Gastroesophageal sphincter (tissue), 3 donors: ENCODE results near the gene SLC25A21.

Experiments
- POLR2A ChIP-seq, 2 donors: fragments of 450-650 bp; IDR thresholded peaks; one replicate each; pipeline ENCODE4 v1.6.1; 2017; ENCODE audit warnings: antibody characterized with exemption in 2 of 2, mild to moderate bottlenecking in 2 of 2, moderate library complexity in 1 of 2
- POLR2AphosphoS5 ChIP-seq: sonication (generic); formaldehyde crosslinking; IDR thresholded peaks from one replicate; pipeline ENCODE4 v1.6.1; 2017; ENCODE audit warnings: antibody characterized with exemption
- TF ChIP-seq, protein P1 (sequence below), 4 experiments: fragments of 200-600 bp in 2 of 4; fragments of 450-650 bp in 2 of 4; sonication (generic) in 1 of 4; IDR thresholded peaks; one replicate each; pipeline ENCODE4 v1.5.1; 2017 to 2019; ENCODE audit warnings: antibody characterized with exemption in 4 of 4, mild to moderate bottlenecking in 2 of 4, moderate library complexity in 2 of 4

DNA sequence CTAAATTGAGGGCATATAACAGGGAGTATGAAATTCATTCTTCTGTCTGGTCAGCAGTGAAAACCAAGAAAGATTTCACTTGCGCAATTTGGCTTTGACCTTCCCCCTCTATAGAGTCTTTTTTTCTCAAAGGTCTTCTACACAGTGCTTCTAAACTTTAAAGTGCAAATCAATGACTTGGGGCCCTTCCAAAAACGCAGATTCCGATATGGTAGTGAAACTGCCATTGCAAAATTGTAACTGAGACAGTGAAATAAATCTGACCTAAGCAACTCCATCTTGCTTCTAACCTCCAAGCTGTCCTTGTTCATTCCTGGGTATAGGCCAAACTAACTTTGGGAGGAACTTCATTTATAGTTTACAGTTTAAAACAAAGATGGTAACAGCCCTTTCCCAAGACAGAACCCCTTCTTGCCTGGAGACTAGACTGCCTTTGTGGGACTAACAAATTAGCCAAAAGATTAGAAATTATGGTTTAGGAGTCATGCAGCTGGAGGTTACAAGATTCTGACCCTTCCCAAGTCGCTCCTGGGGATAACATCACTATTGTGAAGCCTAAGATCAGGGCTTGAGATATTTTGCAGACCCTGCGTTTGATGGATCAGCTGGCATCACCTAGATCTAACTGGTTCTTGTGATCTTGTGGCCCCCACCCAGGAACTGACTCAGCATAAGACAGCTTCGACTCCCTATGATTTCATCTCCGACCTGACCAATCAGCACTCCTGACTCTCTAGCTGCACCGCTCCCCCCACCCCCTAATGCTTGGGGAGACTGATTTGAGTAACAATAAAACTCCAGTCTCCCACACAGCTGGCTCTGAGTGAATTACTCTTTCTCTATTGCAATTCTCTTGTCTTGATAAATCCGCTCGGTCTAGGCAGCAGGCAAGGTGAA lies 5.0 kb downstream of the SLC25A21 start:
- TF ChIP-seq, protein P1, sequence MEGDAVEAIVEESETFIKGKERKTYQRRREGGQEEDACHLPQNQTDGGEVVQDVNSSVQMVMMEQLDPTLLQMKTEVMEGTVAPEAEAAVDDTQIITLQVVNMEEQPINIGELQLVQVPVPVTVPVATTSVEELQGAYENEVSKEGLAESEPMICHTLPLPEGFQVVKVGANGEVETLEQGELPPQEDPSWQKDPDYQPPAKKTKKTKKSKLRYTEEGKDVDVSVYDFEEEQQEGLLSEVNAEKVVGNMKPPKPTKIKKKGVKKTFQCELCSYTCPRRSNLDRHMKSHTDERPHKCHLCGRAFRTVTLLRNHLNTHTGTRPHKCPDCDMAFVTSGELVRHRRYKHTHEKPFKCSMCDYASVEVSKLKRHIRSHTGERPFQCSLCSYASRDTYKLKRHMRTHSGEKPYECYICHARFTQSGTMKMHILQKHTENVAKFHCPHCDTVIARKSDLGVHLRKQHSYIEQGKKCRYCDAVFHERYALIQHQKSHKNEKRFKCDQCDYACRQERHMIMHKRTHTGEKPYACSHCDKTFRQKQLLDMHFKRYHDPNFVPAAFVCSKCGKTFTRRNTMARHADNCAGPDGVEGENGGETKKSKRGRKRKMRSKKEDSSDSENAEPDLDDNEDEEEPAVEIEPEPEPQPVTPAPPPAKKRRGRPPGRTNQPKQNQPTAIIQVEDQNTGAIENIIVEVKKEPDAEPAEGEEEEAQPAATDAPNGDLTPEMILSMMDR (IDR thresholded peaks at IDR 0.05), result no peak
- TF ChIP-seq POLR2A (IDR thresholded peaks at IDR 0.05) (no peak), POLR2AphosphoS5 (no peak)
